HG03439 (cell line): ENCODE results near the gene FAM53A.

Experiments
- ATAC-seq: cut with Tn5 transposase; IDR thresholded peaks from one replicate; pipeline ENCODE4 v1.9.1; 2021; ENCODE audit warnings: mild to moderate bottlenecking, moderate library complexity; ENCODE audit not compliant: unreplicated experiment

Gene FAM53A

DNA sequence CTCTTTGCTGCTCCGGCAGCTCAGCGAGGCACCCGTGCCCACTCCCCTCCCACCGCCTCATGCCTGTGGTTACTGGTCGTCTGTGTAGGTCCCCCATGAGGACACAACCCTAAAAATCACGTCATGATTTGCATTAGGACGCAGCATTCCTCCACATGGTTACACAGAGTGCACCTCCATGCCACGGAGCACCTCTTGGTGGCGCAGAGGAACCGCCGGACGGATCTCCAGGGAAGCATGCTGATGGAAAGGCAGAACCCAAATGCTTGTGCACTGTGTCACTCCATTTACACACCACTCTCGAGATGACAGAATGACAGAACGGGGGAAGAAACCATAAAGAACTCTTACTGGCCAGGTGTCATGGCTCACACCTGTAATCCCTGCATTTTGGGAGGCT lies 22.4 kb downstream of the FAM53A start:
- no peak for ATAC-seq

GRCh38 chr4:1660948-1661677 lies 23.0 kb downstream of the FAM53A start:
- no peak for ATAC-seq

DNA sequence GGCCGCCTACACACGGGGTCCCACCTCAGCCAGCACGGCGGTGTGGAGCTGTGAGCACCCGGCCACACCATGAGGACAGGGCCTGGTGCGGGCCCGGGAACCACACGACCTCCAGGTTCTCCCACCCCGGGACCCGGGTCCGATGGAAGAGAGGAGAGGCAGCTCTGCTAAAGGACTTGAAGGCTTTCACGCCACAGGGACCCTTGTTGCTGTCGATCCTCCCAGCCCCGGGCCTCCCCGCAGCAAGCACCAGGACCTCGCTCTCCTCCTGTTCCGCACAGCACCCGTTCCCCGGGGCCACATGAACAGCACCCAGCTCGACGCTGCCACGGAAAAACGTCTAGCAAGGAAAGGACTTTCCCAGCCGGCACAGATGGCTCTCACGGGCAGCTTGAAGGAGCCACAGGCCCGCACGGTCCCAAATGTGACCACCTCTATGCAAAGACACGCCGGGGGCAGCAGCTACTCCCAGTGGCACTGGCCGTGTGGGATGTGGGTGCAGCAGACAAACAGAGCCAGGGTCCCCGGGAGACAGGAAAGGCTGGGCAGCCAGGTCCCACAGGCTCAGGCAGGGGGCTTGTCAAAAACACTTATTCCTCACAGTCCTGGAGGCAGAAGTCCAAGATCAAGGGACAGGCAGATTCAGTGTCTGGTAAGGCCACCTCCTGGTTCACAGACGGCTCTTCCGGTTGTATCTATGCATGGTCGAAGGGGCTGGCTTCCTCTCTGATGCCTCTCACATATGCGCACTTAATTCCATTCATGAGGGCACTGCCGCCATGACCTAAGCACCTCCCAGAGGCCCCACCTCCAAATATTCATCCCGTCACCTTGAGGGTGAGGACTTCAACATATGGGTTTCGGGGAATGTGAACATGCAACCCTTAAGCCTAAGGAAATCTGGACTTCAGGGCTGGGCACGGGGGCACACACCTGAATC lies 24.7 kb downstream of the FAM53A start:
- no peak for ATAC-seq

- ATAC-seq, result no peak
Observed at GRCh38 chr4:1658581-1658980, 25.5 kb downstream of the FAM53A start.

- ATAC-seq, result no peak
Observed at GRCh38 chr4:1658146-1658545, 26.0 kb downstream of the FAM53A start.

DNA sequence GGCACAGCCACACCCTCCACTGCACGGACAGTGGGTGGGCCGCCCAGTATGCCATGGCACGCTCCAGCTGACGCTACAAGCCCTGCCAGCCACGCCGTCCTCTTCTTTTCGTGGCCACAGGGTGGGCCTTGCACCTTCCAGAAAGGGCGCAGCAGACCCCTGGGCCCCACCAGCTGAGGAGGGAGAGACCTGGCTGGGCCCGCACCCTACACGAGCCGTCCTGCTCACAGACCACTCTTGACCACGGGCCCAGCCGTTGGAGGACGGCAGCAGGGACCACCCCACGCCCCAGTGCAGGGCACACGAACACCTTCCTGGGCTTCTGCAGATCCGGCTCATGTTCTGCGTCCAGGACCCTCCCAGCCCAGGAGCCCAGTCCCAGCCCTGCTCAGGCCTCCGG lies 27.1 kb downstream of the FAM53A start:
- ATAC-seq, result no peak

DNA sequence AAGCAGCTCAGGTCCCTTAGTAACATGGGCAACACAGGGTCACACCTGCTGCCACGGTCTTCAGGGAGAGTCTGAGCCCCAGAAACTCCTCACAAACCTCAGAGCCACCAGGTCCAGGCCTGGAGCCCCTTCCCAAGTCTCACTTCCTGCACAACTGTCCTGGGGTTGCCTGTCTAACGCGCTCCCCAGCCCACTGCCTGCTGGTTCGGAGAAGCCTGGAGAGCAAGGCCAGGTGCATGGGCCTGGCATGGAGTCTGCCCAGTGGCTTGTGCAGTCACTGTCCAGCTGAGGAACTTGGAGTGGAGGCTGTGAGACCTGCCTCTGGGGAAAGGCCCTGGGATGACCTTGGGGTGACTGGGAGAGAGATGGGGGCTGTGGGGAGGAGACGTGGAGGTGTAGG lies 28.0 kb downstream of the FAM53A start:
- ATAC-seq, result no peak

- no peak for ATAC-seq
Observed at GRCh38 chr4:1655676-1656075, 28.4 kb downstream of the FAM53A start.

GRCh38 chr4:1655081-1655480 lies 29.0 kb downstream of the FAM53A start:
- no peak for ATAC-seq

DNA sequence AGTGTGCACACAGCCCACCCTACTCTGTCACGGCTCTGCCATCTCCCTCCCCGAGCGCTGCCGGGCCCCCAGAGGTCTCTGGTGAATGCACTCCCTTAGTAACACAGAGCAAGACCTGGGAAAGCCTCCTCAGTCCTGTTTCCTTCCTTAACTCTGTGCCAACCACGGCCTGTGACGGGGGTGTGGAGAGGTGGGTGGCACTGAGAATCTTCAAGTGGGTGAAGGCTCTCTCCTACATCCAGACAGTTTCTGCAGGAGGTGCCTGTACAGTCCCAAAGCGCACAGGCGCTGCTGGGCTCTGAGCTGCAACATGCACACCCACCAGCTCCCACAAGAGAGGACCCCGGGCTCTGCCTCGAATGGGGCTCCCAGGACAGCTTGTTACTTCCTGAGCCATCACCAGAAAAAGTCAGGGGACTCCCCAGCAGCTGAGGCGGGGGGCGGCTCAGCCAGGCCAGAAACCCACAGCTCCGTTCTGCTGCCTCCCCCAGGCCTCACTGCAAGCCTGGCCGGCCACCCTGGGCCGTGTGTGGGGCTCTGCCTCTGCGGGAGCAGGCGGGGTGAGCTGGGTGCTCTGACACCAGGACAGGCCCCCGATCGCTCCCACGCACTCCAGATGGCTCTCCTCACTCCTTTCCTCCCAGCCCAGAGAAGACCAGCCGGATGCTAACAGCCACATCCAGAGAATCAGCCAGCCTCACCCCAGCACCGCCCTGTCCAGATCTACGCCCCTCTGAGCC lies 29.7 kb downstream of the FAM53A start:
- ATAC-seq, result no peak

DNA sequence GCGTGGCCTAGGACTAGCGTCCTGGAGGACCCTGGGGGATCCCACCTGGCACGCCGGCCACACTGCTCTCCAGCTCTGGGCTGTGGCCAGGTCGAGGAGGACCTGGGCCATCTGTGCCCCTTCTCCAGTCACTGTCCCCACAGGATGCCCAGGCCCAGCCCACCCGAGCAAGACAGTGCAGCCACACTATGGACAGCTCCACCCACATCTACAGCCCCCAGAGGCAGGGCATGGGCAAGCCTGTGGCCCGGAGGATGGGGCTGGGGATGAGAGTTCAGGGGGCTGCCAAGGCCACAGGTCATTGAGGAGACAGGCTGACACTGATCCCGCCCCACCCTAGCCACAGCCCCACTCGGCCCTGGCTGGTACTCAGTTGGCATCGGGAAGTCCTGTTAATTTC lies 30.3 kb downstream of the FAM53A start:
- ATAC-seq, result no peak

GRCh38 chr4:1652088-1652487 lies 32.0 kb downstream of the FAM53A start:
- no peak for ATAC-seq

GRCh38 chr4:1651609-1652008 lies 32.5 kb downstream of the FAM53A start:
- no peak for ATAC-seq

- no peak for ATAC-seq
Observed at GRCh38 chr4:1648962-1649361, 35.2 kb downstream of the FAM53A start.

DNA sequence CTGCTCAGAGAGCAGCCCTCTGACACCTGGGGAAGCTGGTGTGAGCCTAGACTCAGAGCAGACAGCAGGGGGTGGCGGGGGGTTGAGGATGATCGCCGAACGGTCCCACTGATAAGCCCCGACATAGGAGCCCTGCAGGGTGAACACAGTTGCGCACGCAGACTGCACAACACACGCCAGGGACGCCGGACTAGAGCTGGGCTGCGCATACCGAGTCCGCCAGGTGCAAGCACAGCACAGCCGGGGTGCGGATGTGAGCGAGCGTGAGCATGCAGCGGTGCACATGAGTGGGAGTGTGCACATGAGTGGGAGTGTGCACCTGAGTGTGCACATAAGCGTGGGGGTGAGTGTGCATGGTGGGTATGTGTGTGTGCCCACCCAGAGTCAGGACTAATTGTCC lies 36.7 kb downstream of the FAM53A start:
- no peak for ATAC-seq

DNA sequence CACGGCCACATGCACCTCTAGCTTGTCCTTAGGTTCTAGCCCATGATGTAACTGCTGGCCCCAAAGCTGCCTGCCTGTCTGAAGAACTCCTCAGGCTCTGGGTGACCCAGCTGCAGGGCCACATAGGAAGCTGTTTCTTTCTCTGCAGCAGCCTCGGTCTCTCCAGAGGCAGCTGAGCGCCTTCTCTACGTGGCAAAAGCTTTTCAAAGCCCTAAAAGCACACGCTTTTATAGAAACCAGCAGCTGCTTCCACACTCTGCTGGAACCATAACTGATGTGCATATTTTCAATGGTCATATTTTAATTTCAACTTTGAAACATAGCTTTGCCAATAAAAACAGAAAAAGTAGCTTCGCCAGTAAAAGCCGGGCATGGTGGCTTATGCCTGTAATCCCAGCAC lies 37.4 kb downstream of the FAM53A start:
- ATAC-seq, result no peak

DNA sequence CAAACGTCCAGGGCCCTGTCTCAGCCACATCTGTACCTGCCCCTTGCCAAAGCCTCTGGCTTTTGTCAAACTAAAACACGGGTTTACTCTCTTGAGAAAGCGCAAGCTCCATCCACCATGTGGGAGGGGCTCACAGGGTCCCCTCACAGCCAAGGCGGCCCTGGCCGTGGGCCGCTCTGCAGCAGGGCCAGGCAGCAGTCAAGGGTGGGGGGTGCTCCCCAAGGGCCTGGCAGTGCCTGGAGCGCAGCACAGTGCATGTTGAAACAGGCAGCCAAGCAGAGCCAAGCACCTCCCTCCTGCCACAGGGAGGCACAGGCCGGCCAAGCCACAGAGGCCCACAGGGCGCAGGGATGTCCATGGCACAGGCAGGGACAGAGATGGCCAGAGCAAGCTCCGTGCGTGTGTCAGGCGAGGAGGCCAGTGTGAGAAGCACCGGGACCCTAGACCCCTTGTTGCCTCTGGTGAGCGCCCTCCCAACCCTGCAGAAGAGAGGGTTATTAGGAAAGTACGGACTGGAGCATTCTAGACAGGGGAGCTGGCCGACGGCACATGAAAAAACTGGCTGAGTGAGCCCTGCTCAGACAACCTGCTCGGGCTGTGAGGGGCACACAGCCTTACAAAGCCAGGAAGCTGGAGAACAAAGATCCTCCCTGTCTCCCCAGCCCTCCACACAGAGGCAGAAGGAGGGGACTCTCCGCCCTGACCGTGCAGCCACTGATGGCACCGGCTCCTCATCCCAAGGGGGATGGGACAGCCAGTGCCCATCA lies 39.0 kb downstream of the FAM53A start:
- ATAC-seq, result no peak

- ATAC-seq, result no peak
Observed at GRCh38 chr4:1643971-1644735, 40.0 kb downstream of the FAM53A start.

- ATAC-seq, result no peak
Observed at GRCh38 chr4:1642196-1642951, 41.7 kb downstream of the FAM53A start.
